Measurements from ENCODE around the gene TRPM1. TPM values are rescaled to one million over a fixed set of nuclear protein-coding genes. Genes with fewer than 3 reads are reported as not detected.

TRPM1 gene
- total RNA-seq (not detected in 2 replicates), polyA plus RNA-seq (not detected in 2 replicates)

DNA sequence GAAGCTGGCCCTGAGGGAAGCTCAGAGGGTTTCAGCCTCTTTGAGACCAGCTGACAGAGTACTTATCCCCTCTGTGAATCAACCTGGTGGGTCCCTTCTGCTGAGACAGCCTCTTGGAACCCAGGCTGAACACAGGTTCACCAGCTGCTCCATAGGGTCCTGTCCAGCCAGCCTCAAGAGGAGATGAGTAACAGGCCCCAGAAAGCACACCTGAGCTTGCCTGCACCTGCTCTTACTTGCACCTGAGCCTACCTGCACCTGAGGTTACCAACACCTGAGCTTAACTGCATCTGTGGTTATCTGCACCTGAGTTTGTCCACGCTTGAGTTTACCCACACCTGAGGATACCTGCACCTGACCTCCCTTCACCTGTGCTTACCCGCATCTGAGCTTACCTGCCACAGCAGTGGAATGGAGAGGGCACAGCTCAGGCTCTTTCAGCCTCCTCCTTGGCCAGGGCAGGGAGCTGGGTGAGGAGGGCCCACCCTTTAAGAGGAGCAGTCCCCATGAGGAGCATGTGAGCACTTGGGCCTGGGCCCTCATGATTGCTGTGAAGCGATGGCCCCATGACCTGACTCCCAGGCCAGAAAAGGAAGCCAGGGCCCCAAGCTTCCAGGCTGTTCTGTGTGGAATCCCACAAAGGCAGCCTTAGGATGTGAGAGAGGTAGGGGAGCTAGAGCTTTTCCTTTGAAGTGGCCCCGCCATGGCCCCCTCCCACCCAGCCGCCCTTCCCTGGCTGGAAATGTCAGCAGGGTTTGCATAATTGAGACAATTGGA, at the start of gene TRPM1:
TSS of gene TRPM1 (minus strand) at position 464 of the 777 bp plus-strand sequence. CDS start 20,370 bp downstream, outside the sequence.
- TF ChIP-seq, protein P1, sequence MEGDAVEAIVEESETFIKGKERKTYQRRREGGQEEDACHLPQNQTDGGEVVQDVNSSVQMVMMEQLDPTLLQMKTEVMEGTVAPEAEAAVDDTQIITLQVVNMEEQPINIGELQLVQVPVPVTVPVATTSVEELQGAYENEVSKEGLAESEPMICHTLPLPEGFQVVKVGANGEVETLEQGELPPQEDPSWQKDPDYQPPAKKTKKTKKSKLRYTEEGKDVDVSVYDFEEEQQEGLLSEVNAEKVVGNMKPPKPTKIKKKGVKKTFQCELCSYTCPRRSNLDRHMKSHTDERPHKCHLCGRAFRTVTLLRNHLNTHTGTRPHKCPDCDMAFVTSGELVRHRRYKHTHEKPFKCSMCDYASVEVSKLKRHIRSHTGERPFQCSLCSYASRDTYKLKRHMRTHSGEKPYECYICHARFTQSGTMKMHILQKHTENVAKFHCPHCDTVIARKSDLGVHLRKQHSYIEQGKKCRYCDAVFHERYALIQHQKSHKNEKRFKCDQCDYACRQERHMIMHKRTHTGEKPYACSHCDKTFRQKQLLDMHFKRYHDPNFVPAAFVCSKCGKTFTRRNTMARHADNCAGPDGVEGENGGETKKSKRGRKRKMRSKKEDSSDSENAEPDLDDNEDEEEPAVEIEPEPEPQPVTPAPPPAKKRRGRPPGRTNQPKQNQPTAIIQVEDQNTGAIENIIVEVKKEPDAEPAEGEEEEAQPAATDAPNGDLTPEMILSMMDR (IDR thresholded peaks at IDR 0.05; ENCODE audit: low read depth, low read length) = no peak
- no peaks in the 10 kb centered on the region for H3K36me3 ChIP-seq
- no peak within 1 kb of the TSS for H3K4me3 ChIP-seq
- H3K27ac ChIP-seq = no peak within 1 kb of the TSS
- no peaks in the 10 kb centered on the region for H3K9me3 ChIP-seq (ENCODE audit: low read depth)
- no peaks in the 10 kb centered on the region for H3K4me1 ChIP-seq (ENCODE audit: low read depth)
- no peaks in the 10 kb centered on the region for H3K27me3 ChIP-seq
- no peak for DNase-seq (ENCODE audit: low read depth in 1 of 2, low spot score in 1 of 2)

DNA sequence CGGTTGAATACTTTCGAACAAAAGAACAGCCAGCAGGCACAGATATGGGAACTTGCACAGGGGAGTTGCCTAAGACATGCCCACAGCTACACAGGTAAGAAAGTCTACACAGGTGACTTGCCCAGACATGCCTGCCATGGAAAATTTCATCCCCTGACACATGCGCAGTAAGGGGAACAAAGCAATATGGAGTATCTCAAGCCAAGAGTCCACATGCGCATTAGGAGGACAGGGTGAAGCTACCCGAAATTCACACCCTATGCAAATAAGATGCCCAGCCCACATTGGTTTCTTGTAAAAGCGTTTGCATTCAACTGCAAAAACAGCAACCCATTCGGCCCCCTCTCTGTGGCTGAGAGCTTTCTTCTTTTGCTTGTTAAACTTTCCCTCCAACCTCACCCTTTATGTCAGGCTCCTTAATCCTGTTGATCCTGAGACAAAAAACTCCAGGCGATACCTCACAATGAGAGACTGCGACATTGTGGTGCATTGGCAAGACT, 49.3 kb upstream of the TRPM1 start:
- H3K4me3 ChIP-seq = no peak overlapping the region
- DNase-seq (ENCODE audit: low read depth in 1 of 2, low spot score in 1 of 2) = no peak
- H3K36me3 ChIP-seq = no peaks in the 10 kb centered on the region
- H3K27me3 ChIP-seq = no peaks in the 10 kb centered on the region
- no peaks in the 10 kb centered on the region for H3K4me1 ChIP-seq (ENCODE audit: low read depth)
- H3K27ac ChIP-seq = no peak overlapping the region
- TF ChIP-seq, protein P1 (IDR thresholded peaks at IDR 0.05; ENCODE audit: low read depth, low read length) = no peak
- no peaks in the 10 kb centered on the region for H3K9me3 ChIP-seq (ENCODE audit: low read depth)

DNA sequence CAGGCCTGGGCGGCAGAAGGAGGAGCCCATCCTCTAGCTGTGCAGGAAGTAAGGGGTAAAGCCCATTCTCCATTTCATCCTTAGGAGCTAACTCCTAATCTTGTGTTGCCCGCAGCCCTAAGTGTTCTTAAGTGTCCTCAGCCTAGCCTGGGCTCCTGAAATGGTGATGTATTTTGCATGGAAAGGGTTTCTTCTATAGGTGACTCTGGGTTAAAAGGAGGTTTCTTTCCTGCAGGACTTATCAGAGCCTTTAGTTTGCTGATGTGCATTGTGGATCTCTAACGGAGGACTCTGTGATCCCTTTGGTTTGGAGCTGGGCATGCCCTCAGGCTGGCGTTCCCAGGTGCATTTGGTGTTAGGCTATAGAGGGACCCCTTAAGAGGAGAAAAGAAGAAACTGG, 48.5 kb upstream of the TRPM1 start:
- H3K4me3 ChIP-seq = no peak overlapping the region
- H3K9me3 ChIP-seq (ENCODE audit: low read depth) = no peaks in the 10 kb centered on the region
- H3K27ac ChIP-seq = no peak overlapping the region
- no peak for DNase-seq (ENCODE audit: low read depth in 1 of 2, low spot score in 1 of 2)
- H3K4me1 ChIP-seq (ENCODE audit: low read depth) = no peaks in the 10 kb centered on the region
- H3K36me3 ChIP-seq = no peaks in the 10 kb centered on the region
- H3K27me3 ChIP-seq = no peaks in the 10 kb centered on the region
- TF ChIP-seq, protein P1 (IDR thresholded peaks at IDR 0.05; ENCODE audit: low read depth, low read length) = no peak

DNA sequence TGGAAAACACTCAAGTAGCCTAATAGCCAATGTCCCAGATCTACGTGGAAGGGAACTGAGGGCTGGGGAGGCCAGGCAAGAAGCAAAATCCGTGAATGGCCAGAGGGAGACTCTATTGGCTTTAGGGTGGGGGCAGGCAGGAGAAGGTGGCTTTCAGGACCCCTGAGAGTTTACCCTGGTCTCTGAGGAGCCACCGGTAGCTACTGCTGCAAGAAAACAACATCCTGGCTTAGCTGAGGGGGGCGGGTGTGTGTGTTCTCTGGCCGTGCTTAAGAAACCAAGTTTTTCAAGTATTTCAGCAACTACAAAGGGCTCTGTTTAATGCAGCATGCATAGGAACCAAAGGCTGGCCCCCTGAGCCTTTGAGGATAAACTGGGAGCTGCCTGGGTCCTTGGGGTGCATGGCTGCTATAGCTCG, 47.6 kb upstream of the TRPM1 start:
- Histone ChIP-seq H3K27me3 (no peaks in the 10 kb centered on the region), H3K27ac (no peak overlapping the region), H3K36me3 (no peaks in the 10 kb centered on the region), H3K9me3 (ENCODE audit: low read depth) (no peaks in the 10 kb centered on the region), H3K4me1 (ENCODE audit: low read depth) (no peaks in the 10 kb centered on the region), H3K4me3 (no peak overlapping the region)
- TF ChIP-seq, protein P1 (IDR thresholded peaks at IDR 0.05; ENCODE audit: low read depth, low read length) = no peak
- DNase-seq (ENCODE audit: low read depth in 1 of 2, low spot score in 1 of 2) = no peak

DNA sequence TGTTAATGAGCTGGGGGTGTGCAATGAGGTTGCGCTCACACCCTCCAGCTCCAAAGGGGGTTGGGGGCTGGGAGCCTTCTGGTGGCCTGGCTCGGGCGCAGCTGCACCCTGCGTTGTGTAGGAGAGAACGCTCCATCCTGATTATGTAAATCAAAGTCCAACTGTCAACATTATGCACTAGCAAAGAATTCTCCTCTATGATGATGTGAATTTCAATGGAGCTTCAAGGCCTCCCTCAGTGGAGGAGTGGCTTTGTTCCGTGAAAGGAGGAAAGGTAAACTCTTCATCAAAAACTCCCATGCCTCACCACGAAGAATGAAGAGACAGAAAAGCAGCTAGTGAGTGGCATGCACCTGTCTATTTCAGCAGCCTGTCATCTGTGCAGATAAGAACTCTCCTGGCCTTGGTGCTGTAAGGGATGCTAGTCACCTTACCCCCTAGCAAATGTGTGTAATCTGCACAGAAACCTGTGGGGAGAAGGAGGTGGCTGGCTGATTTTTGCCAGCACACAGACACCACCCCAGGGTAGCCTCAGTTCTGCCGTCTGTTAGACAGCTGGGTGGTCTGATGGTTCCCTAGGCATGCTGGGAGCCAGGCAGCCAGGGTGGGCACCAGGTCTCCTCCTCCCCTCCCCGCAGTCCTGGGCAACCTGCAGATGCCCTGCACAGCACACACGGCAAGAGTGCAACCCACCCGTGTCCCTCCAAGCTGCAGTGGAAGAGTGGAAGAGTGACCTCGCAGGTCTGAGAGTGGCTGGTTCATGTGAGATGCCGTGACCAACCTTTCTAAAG, 47.0 kb upstream of the TRPM1 start:
- Histone ChIP-seq H3K36me3 (no peaks in the 10 kb centered on the region), H3K4me3 (no peak overlapping the region), H3K27ac (no peak overlapping the region), H3K9me3 (ENCODE audit: low read depth) (no peaks in the 10 kb centered on the region), H3K27me3 (no peaks in the 10 kb centered on the region), H3K4me1 (ENCODE audit: low read depth) (no peaks in the 10 kb centered on the region)
- TF ChIP-seq, protein P1 (IDR thresholded peaks at IDR 0.05; ENCODE audit: low read depth, low read length) = no peak
- DNase-seq (ENCODE audit: low read depth in 1 of 2, low spot score in 1 of 2) = no peak

Data from cardiac muscle cell (in vitro differentiated cells and primary cell).